MM.1S (cell line): ENCODE results near the gene LETM1.

Source experiments
- DNase-seq: peaks from one replicate; pipeline ENCODE4 v3.0.0-alpha.2; 2015
- H2AFZ ChIP-seq: fragments of 300-600 bp; sonication (generic); 2 replicates; pipeline ENCODE4 v1.6.0; 2016; ENCODE audit warnings: antibody characterized with exemption, low read length
- H3F3A ChIP-seq: fragments of 300-600 bp; sonication (generic); 2 replicates; pipeline ENCODE4 v1.6.1; 2016; ENCODE audit warnings: mild to moderate bottlenecking, antibody characterized with exemption, low read length, moderate library complexity, mixed read lengths; ENCODE audit not compliant: insufficient read depth
- H3K27ac ChIP-seq: fragments of 300-600 bp; sonication (generic); 2 replicates; pipeline ENCODE4 v1.5.1; 2016; ENCODE audit warnings: mild to moderate bottlenecking, low read length
- H3K27me3 ChIP-seq: fragments of 300-600 bp; sonication (generic); replicated peaks from 2 replicates; pipeline ENCODE4 v1.6.0; 2016; ENCODE audit warnings: low read length; ENCODE audit not compliant: insufficient read depth
- H3K36me3 ChIP-seq: fragments of 300-600 bp; sonication (generic); replicated peaks from 2 replicates; pipeline ENCODE4 v1.6.1; 2016; ENCODE audit warnings: mild to moderate bottlenecking, low read length, mixed read lengths; ENCODE audit not compliant: insufficient read depth
- H3K4me1 ChIP-seq: fragments of 300-600 bp; sonication (generic); 2 replicates; pipeline ENCODE4 v1.6.1; 2016; ENCODE audit warnings: low read length, mixed read lengths
- H3K4me2 ChIP-seq: fragments of 300-600 bp; sonication (generic); 2 replicates; pipeline ENCODE4 v1.6.0; 2016; ENCODE audit warnings: low read depth, low read length
- H3K4me3 ChIP-seq: fragments of 300-600 bp; sonication (generic); 2 replicates; pipeline ENCODE4 v1.5.1; 2016; ENCODE audit warnings: low read length, mixed read lengths
- H3K79me2 ChIP-seq: fragments of 300-600 bp; sonication (generic); 2 replicates; pipeline ENCODE4 v1.6.1; 2016; ENCODE audit warnings: mixed run types, low read length, mixed read lengths
- H3K9ac ChIP-seq: fragments of 300-600 bp; sonication (generic); 2 replicates; pipeline ENCODE4 v1.6.1; 2016; ENCODE audit warnings: low read length, mixed read lengths
- H3K9me2 ChIP-seq: fragments of 300-600 bp; sonication (generic); replicated peaks from 2 replicates; pipeline ENCODE4 v1.6.1; 2016; ENCODE audit warnings: mild to moderate bottlenecking, low read length, mixed read lengths; ENCODE audit not compliant: insufficient read depth
- H3K9me3 ChIP-seq: fragments of 300-600 bp; sonication (generic); replicated peaks from 2 replicates; pipeline ENCODE4 v1.6.1; 2016; ENCODE audit warnings: mild to moderate bottlenecking, low read length, mixed read lengths; ENCODE audit not compliant: insufficient read depth
- H4K20me1 ChIP-seq: fragments of 300-600 bp; sonication (generic); 2 replicates; pipeline ENCODE4 v1.6.1; 2016; ENCODE audit warnings: mild to moderate bottlenecking, low read length, moderate library complexity, mixed read lengths; ENCODE audit not compliant: insufficient read depth
- EZH2 ChIP-seq: fragments of 300-600 bp; sonication (generic); optimal IDR thresholded peaks from 2 replicates; pipeline ENCODE3; 2017; ENCODE audit warnings: low read depth, mild to moderate bottlenecking, antibody characterized with exemption, low read length, mixed read lengths
- EZH2phosphoT487 ChIP-seq: fragments of 300-600 bp; sonication (generic); IDR thresholded peaks from 2 replicates; pipeline ENCODE4 v1.6.1; 2018; ENCODE audit warnings: antibody characterized with exemption, low read length
- TF ChIP-seq, protein P1 (sequence below): fragments of 300-600 bp; sonication (generic); IDR thresholded peaks from 2 replicates; pipeline ENCODE4 v1.5.1; 2016; ENCODE audit warnings: antibody characterized with exemption, low read length, mixed read lengths

The LETM1 gene

GRCh38 chr4:1792832-1793495, 63.0 kb downstream of the LETM1 start, which contains the start of gene FGFR3:
TSS of gene FGFR3 (plus strand) at chr4:1793293. CDS start at chr4:1793935, 642 bp downstream.
- Histone ChIP-seq H3K9me2 (no peaks in the 10 kb centered on the region), H3K27me3 (peaks cover 77% of the 10 kb centered on the region), H3K4me3 (peak within 1 kb of the TSS; percentile 40; the same call in 1 of the 2 replicates), H4K20me1 (no peaks in the 10 kb centered on the region), H3K4me2 (peak within 1 kb of the TSS; percentile 52; the same call in 1 of the 2 replicates), H3K27ac (no peak within 1 kb of the TSS), H3K9me3 (no peaks in the 10 kb centered on the region), H3K4me1 (no peaks in the 10 kb centered on the region), H3K79me2 (no peaks in the 10 kb centered on the region), H3K36me3 (no peaks in the 10 kb centered on the region), H2AFZ (no peak within 1 kb of the TSS), H3F3A (no peaks in the 10 kb centered on the region), H3K9ac (no peak within 1 kb of the TSS)
- TF ChIP-seq EZH2 (no peak), EZH2phosphoT487 (no peak)
- TF ChIP-seq, protein P1, sequence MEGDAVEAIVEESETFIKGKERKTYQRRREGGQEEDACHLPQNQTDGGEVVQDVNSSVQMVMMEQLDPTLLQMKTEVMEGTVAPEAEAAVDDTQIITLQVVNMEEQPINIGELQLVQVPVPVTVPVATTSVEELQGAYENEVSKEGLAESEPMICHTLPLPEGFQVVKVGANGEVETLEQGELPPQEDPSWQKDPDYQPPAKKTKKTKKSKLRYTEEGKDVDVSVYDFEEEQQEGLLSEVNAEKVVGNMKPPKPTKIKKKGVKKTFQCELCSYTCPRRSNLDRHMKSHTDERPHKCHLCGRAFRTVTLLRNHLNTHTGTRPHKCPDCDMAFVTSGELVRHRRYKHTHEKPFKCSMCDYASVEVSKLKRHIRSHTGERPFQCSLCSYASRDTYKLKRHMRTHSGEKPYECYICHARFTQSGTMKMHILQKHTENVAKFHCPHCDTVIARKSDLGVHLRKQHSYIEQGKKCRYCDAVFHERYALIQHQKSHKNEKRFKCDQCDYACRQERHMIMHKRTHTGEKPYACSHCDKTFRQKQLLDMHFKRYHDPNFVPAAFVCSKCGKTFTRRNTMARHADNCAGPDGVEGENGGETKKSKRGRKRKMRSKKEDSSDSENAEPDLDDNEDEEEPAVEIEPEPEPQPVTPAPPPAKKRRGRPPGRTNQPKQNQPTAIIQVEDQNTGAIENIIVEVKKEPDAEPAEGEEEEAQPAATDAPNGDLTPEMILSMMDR: no peak
- DNase-seq: peak; percentile 38

- Histone ChIP-seq H3K27me3 (peaks cover 81% of the 10 kb centered on the region), H3K79me2 (no peaks in the 10 kb centered on the region), H3K9ac (no peak overlapping the region), H3K27ac (no peak overlapping the region), H3K9me2 (no peaks in the 10 kb centered on the region), H3K36me3 (no peaks in the 10 kb centered on the region), H3K4me1 (no peaks in the 10 kb centered on the region), H3F3A (no peaks in the 10 kb centered on the region), H3K4me2 (no peak overlapping the region), H2AFZ (no peak overlapping the region), H3K4me3 (no peak overlapping the region), H4K20me1 (no peaks in the 10 kb centered on the region), H3K9me3 (no peaks in the 10 kb centered on the region)
- no peak for DNase-seq
- TF ChIP-seq, protein P1: no peak
- TF ChIP-seq EZH2: no peak
- no peak for TF ChIP-seq EZH2phosphoT487
These were observed 63.7 kb downstream of the LETM1 start for GRCh38 chr4:1792158-1792831.

GRCh38 chr4:1790005-1790404, 66.0 kb downstream of the LETM1 start:
- H3K9ac ChIP-seq: no peak overlapping the region
- H3K4me1 ChIP-seq: no peaks in the 10 kb centered on the region
- H3K27ac ChIP-seq: no peak overlapping the region
- no peaks in the 10 kb centered on the region for H3F3A ChIP-seq
- no peaks in the 10 kb centered on the region for H3K79me2 ChIP-seq
- peaks cover 81% of the 10 kb centered on the region for H3K27me3 ChIP-seq
- H2AFZ ChIP-seq: no peak overlapping the region
- H3K4me3 ChIP-seq: no peak overlapping the region
- no peak overlapping the region for H3K4me2 ChIP-seq
- H3K9me3 ChIP-seq: no peaks in the 10 kb centered on the region
- DNase-seq: no peak
- no peaks in the 10 kb centered on the region for H3K9me2 ChIP-seq
- TF ChIP-seq, protein P1: no peak
- TF ChIP-seq EZH2phosphoT487 (no peak), EZH2 (no peak)
- H4K20me1 ChIP-seq: no peaks in the 10 kb centered on the region
- H3K36me3 ChIP-seq: no peaks in the 10 kb centered on the region
